H9 (cell line): ENCODE results near the gene ALG12. TPM values are rescaled to one million over a fixed set of nuclear protein-coding genes. Genes with fewer than 3 reads are reported as not detected.

ENCODE experiments used
- DNase-seq: peaks from one replicate; pipeline ENCODE4 v3.0.0-alpha.2; 2017
- H2AFZ ChIP-seq: one replicate; pipeline ENCODE4 v1.6.1; 2013; ENCODE audit warnings: mild to moderate bottlenecking, low read length, control low read depth, moderate library complexity
- H2AK5ac ChIP-seq: 2 replicates; pipeline ENCODE4 v1.6.1; 2013; ENCODE audit warnings: low read length, control low read depth, mixed read lengths; ENCODE audit not compliant: insufficient read length
- H2BK120ac ChIP-seq: one replicate; pipeline ENCODE4 v1.6.1; 2013; ENCODE audit warnings: low read depth, mild to moderate bottlenecking, low read length, control low read depth, inconsistent platforms; ENCODE audit not compliant: poor library complexity, severe bottlenecking
- H2BK12ac ChIP-seq: 2 replicates; pipeline ENCODE4 v1.6.1; 2013; ENCODE audit warnings: low read length, control low read depth, mixed read lengths, low read depth; ENCODE audit not compliant: insufficient read length
- H2BK15ac ChIP-seq: 2 replicates; pipeline ENCODE4 v1.6.1; 2013; ENCODE audit warnings: low read depth, low read length, control low read depth
- H2BK20ac ChIP-seq: one replicate; pipeline ENCODE4 v1.6.1; 2013; ENCODE audit warnings: low read depth, mild to moderate bottlenecking, low read length, control low read depth, inconsistent platforms; ENCODE audit not compliant: poor library complexity, severe bottlenecking
- H2BK5ac ChIP-seq: 2 replicates; pipeline ENCODE4 v1.6.1; 2013; ENCODE audit warnings: low read length, control low read depth, mixed read lengths; ENCODE audit not compliant: insufficient read length
- H3K14ac ChIP-seq: 2 replicates; pipeline ENCODE4 v1.6.1; 2013; ENCODE audit warnings: low read length, control low read depth; ENCODE audit not compliant: insufficient read depth
- H3K18ac ChIP-seq: 2 replicates; pipeline ENCODE4 v1.6.1; 2013; ENCODE audit warnings: low read depth, mild to moderate bottlenecking, mixed read lengths, low read length, control low read depth; ENCODE audit not compliant: insufficient read length
- H3K23ac ChIP-seq: 2 replicates; pipeline ENCODE4 v1.6.1; 2013; ENCODE audit warnings: low read length, control low read depth, mixed read lengths, low read depth; ENCODE audit not compliant: insufficient read length
- H3K23me2 ChIP-seq: 2 replicates; pipeline ENCODE4 v1.6.1; 2013; ENCODE audit warnings: low read depth, mild to moderate bottlenecking, mixed read lengths, low read length, control low read depth; ENCODE audit not compliant: insufficient read length, poor library complexity, severe bottlenecking
- H3K27ac ChIP-seq: 2 replicates; pipeline ENCODE4 v1.5.1; 2013; ENCODE audit warnings: low read length, control low read depth, mixed read lengths, low read depth; ENCODE audit not compliant: insufficient read length
- H3K27me3 ChIP-seq: 2 replicates; pipeline ENCODE4 v1.6.1; 2013; ENCODE audit warnings: low read length, control low read depth, inconsistent platforms; ENCODE audit not compliant: insufficient read depth
- H3K4ac ChIP-seq: 2 replicates; pipeline ENCODE4 v1.6.1; 2013; ENCODE audit warnings: low read depth, mild to moderate bottlenecking, control low read depth, inconsistent platforms, low read length, moderate library complexity
- H3K4me1 ChIP-seq: 2 replicates; pipeline ENCODE4 v1.6.1; 2013; ENCODE audit warnings: low read length, control low read depth, inconsistent platforms; ENCODE audit not compliant: insufficient read depth
- H3K4me2 ChIP-seq: 2 replicates; pipeline ENCODE4 v1.6.1; 2013; ENCODE audit warnings: low read length, control low read depth, mixed read lengths; ENCODE audit not compliant: insufficient read length, insufficient read depth
- H3K56ac ChIP-seq: 2 replicates; pipeline ENCODE4 v1.6.1; 2013; ENCODE audit warnings: low read depth, mild to moderate bottlenecking, mixed read lengths, low read length, control low read depth; ENCODE audit not compliant: insufficient read length
- H3K79me1 ChIP-seq: 2 replicates; pipeline ENCODE4 v1.6.1; 2013; ENCODE audit warnings: low read depth, mild to moderate bottlenecking, moderate library complexity, low read length, control low read depth, inconsistent platforms; ENCODE audit not compliant: insufficient read depth, poor library complexity, severe bottlenecking
- H3K79me2 ChIP-seq: 2 replicates; pipeline ENCODE4 v1.6.1; 2013; ENCODE audit warnings: low read length, control low read depth, inconsistent platforms; ENCODE audit not compliant: insufficient read depth
- H3K9ac ChIP-seq: 2 replicates; pipeline ENCODE4 v1.6.1; 2013; ENCODE audit warnings: low read length, control low read depth, mixed read lengths; ENCODE audit not compliant: insufficient read length; ENCODE audit errors: extremely low read depth
- H3K9me3 ChIP-seq: one replicate; pipeline ENCODE4 v1.6.1; 2013; ENCODE audit warnings: low read depth, low read length, inconsistent platforms; ENCODE audit not compliant: control insufficient read depth
- H3T11ph ChIP-seq: one replicate; pipeline ENCODE4 v1.6.1; 2013; ENCODE audit warnings: mild to moderate bottlenecking, low read length, control low read depth, inconsistent platforms
- H4K20me1 ChIP-seq: one replicate; pipeline ENCODE4 v1.6.1; 2013; ENCODE audit not compliant: control insufficient read depth, insufficient read length, insufficient read depth
- H4K5ac ChIP-seq: 2 replicates; pipeline ENCODE4 v1.6.1; 2013; ENCODE audit warnings: low read depth, mild to moderate bottlenecking, mixed read lengths, low read length, control low read depth; ENCODE audit not compliant: insufficient read length
- H4K8ac ChIP-seq: replicated peaks from 2 replicates; pipeline ENCODE4 v1.6.1; 2013; ENCODE audit warnings: low read length, control low read depth, mixed read lengths, low read depth; ENCODE audit not compliant: insufficient read length
- H4K91ac ChIP-seq: 2 replicates; pipeline ENCODE4 v1.6.1; 2013; ENCODE audit warnings: low read depth, mild to moderate bottlenecking, moderate library complexity, mixed read lengths, low read length, control low read depth; ENCODE audit not compliant: insufficient read length
- H3K27ac Mint-ChIP-seq, 3 experiments: 2 replicates in 2 of 3; 3 replicates in 1 of 3; pipeline ENCODE4 v1.8.0; 2020 to 2021; ENCODE audit warnings: mixed read lengths in 3 of 3, mild to moderate bottlenecking in 1 of 3, moderate library complexity in 1 of 3
- H3K27me3 Mint-ChIP-seq: 2 replicates; pipeline ENCODE4 v1.8.0; 2021; ENCODE audit warnings: low read depth, mild to moderate bottlenecking, moderate library complexity, mixed read lengths
- H3K36me3 Mint-ChIP-seq, 3 experiments: 2 replicates in 2 of 3; 3 replicates in 1 of 3; pipeline ENCODE4 v1.8.0; 2020 to 2021; ENCODE audit warnings: low read depth in 3 of 3, mixed read lengths in 3 of 3; ENCODE audit not compliant: insufficient read depth in 1 of 3
- H3K4me1 Mint-ChIP-seq, 2 experiments: 2 replicates each; pipeline ENCODE4 v1.8.0; 2020; ENCODE audit warnings: mixed read lengths in 2 of 2
- H3K4me3 Mint-ChIP-seq, 2 experiments: 2 replicates in 1 of 2; 3 replicates in 1 of 2; pipeline ENCODE4 v1.8.0; 2020 to 2021; ENCODE audit warnings: mild to moderate bottlenecking in 2 of 2, mixed read lengths in 2 of 2, moderate library complexity in 1 of 2
- H3K9me3 Mint-ChIP-seq, 2 experiments: 2 replicates in 1 of 2; 3 replicates in 1 of 2; pipeline ENCODE4 v1.8.0; 2020; ENCODE audit warnings: mild to moderate bottlenecking in 2 of 2, mixed read lengths in 2 of 2, moderate library complexity in 1 of 2
- CTCF ChIP-seq: fragments of 200-600 bp; sonication (generic); conservative IDR thresholded peaks from 3 replicates; pipeline ENCODE4 v1.8.0; 2021; ENCODE audit warnings: antibody characterized with exemption, mild to moderate bottlenecking
- WGBS: extraction: QIAGEN DNeasy Blood & Tissue Kit; methylation state at CpG from one replicate; pipeline ENCODE4 v1.1.7; 2013; ENCODE audit warnings: missing lambda C conversion rate, low lambda C conversion rate, mixed read lengths; ENCODE audit not compliant: insufficient read length; ENCODE audit errors: extremely low coverage; 5-methylcytosine and 5-hydroxymethylcytosine counted together
- total RNA-seq: library from RNA; stranded (reverse); gene quantifications from 2 replicates; pipeline ENCODE4 v1.2.1, GENCODE V29; 2021

Gene ALG12
- total RNA-seq, 1 experiment from 2014 or later: 19.2 TPM

DNA sequence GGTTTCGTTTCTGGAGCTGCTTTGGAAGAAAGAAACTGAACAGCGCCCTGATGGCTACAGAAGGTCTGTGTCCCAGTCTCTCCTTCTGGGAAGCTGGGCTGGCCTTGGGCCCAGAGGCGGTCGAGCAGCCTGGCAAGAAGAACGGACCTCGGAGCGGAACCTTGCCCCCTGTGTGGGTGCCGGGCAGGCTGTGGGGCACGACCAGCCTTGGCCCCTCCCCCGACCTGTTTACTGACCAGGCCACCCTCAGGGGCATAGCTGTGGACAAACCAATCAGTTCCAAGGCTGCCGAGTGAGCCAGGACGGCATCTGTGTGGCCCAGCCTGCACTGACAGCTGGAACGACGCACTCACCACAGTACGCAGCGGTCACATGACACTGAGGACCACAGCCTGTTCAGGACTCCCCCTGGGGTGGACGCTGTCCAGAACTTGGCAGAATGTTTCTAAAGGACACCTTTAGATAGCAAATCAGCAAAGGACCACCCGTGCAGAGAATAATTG, 49.5 kb upstream of the ALG12 start:
- H3K4me3 Mint-ChIP-seq: no peak overlapping the region
- H3K27me3 ChIP-seq: no peaks in the 10 kb centered on the region
- H3T11ph ChIP-seq: no peak overlapping the region
- WGBS: no CpG with 5 or more reads among the region's 18 CpGs
- no peak overlapping the region for H3K4ac ChIP-seq
- H2BK12ac ChIP-seq: no peak overlapping the region
- H3K4me1 Mint-ChIP-seq: peaks cover 7 to 9% of the 10 kb centered on the region in 2 experiments; a peak in 3 of 4 replicates
- peaks cover 8 to 15% (median 14%) of the 10 kb centered on the region in 3 experiments; a peak in 5 of 7 replicates for H3K36me3 Mint-ChIP-seq
- H3K18ac ChIP-seq: no peak overlapping the region
- H3K23ac ChIP-seq: no peak overlapping the region
- H3K79me2 ChIP-seq: peaks cover 3% of the 10 kb centered on the region; the same call in 1 of the 2 replicates
- H3K56ac ChIP-seq: no peak overlapping the region
- H2BK20ac ChIP-seq: no peak overlapping the region
- H3K14ac ChIP-seq: no peak overlapping the region; the same call in 1 of the 2 replicates
- no peak overlapping the region for H2BK15ac ChIP-seq
- peaks cover 16% of the 10 kb centered on the region for H3K27me3 Mint-ChIP-seq
- H3K9me3 ChIP-seq: no peaks in the 10 kb centered on the region
- no peak overlapping the region for H3K27ac ChIP-seq
- no peaks in the 10 kb centered on the region for H4K20me1 ChIP-seq
- H3K4me1 ChIP-seq: no peaks in the 10 kb centered on the region; the same call in 1 of the 2 replicates
- no peak for TF ChIP-seq CTCF
- no peak overlapping the region for H3K9ac ChIP-seq
- H3K23me2 ChIP-seq: no peaks in the 10 kb centered on the region
- H4K5ac ChIP-seq: no peak overlapping the region
- no peak overlapping the region for H2AFZ ChIP-seq
- no peak overlapping the region for H4K91ac ChIP-seq
- H3K79me1 ChIP-seq: peaks cover 6% of the 10 kb centered on the region
- no peak overlapping the region for H2BK5ac ChIP-seq
- H2AK5ac ChIP-seq: no peak overlapping the region
- H2BK120ac ChIP-seq: no peak overlapping the region
- H4K8ac ChIP-seq: no peak overlapping the region
- peak; percentile 33 for DNase-seq
- no peaks in the 10 kb centered on the region for H3K9me3 Mint-ChIP-seq
- H3K4me2 ChIP-seq: no peak overlapping the region
- H3K27ac Mint-ChIP-seq: no peak overlapping the region
